NB4 (cell line): ENCODE measurements around the gene GMPPB.

Source experiments
- DNase-seq: peaks from one replicate; pipeline ENCODE4 v3.0.0; 2010; ENCODE audit warnings: low read depth
- H3K4me3 ChIP-seq: one replicate; pipeline ENCODE4 v1.5.1; 2011; ENCODE audit warnings: mild to moderate bottlenecking, low read depth, low read length, moderate library complexity
- CTCF ChIP-seq: IDR thresholded peaks from one replicate; pipeline ENCODE4 v1.5.1; 2012; ENCODE audit warnings: low read depth, low read length
- MYC ChIP-seq: IDR thresholded peaks from 2 replicates; pipeline ENCODE4 v1.6.1; 2011; ENCODE audit warnings: low read depth, low read length
- POLR2A ChIP-seq: IDR thresholded peaks from 2 replicates; pipeline ENCODE4 v1.6.1; 2011; ENCODE audit warnings: mild to moderate bottlenecking; ENCODE audit not compliant: insufficient read length; ENCODE audit errors: extremely low read depth
- TF ChIP-seq, protein P1 (sequence below): IDR thresholded peaks from 2 replicates; pipeline ENCODE4 v1.6.1; 2011; ENCODE audit warnings: low read depth, low read length

GMPPB gene

GRCh38 chr3:49723628-49724551, at the start of gene GMPPB:
TSS of gene GMPPB (minus strand) at chr3:49723951. CDS start at chr3:49723726, 225 bp downstream.
- DNase-seq: peak; percentile 98
- peak within 1 kb of the TSS; percentile 98 for H3K4me3 ChIP-seq
- TF ChIP-seq CTCF (no peak), MYC (0 out of 2 replicates have a peak, but pooled peaks have one; percentile 9), POLR2A (peak; percentile 51)
- TF ChIP-seq, protein P1, sequence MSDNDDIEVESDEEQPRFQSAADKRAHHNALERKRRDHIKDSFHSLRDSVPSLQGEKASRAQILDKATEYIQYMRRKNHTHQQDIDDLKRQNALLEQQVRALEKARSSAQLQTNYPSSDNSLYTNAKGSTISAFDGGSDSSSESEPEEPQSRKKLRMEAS: no peak; the same call in 1 of the 2 replicates

GRCh38 chr3:49772703-49773102, 49.0 kb upstream of the GMPPB start:
- H3K4me3 ChIP-seq: no peak overlapping the region
- no peak for DNase-seq
- TF ChIP-seq CTCF (no peak), POLR2A (no peak), MYC (no peak)
- TF ChIP-seq, protein P1: no peak

DNA sequence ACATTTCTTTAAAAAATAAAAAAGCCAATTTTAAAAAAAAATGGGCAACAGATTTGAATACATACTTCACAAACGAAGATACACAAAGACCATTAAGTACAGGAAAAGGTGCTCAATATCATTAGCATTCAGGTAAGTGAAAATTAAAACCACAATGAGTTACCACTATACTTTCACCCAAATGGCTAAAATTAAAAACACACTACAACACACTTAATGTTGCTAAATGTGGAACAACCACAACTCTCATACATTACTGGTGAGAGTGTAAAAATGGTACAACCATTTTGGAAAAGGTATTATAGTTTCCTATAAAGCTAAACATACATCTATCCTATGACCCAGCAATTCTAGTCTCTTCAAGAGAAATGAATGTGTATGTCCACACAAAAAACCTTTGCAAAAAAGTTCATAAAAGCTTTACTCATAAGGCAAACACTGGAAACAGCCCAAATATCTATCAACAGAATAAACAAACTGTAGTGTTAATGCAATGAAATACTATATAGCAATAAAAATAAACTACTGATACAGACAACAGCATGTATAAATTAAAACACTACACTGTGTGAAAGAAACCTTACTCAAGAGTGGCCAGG, 47.7 kb upstream of the GMPPB start:
- TF ChIP-seq MYC: no peak
- TF ChIP-seq CTCF: no peak
- TF ChIP-seq, protein P1: no peak
- TF ChIP-seq POLR2A: no peak
- H3K4me3 ChIP-seq: no peak overlapping the region
- DNase-seq: no peak

DNA sequence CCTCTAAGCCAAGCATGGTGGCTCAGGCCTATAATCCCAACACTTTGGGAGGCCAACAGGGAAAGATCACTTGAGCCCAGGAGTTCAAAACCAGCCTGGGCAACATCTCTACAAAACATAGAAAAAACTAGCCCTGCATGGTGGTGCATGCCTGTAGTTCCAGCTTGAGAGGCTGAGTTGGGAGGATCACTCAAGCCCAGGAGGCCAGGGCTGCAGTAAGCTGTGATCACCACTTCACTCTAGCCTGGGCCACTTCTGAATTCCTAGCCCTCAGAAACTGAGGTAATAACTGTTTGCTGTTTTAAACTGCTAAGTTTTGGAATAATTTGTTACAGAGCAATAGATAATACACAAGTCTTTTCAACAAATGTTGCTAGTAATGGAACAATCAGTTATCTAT, 46.2 kb upstream of the GMPPB start:
- DNase-seq: no peak
- H3K4me3 ChIP-seq: no peak overlapping the region
- TF ChIP-seq MYC: no peak
- TF ChIP-seq, protein P1: no peak
- TF ChIP-seq CTCF: no peak
- TF ChIP-seq POLR2A: no peak

- no peak overlapping the region for H3K4me3 ChIP-seq
- no peak for TF ChIP-seq MYC
- TF ChIP-seq CTCF: no peak
- TF ChIP-seq, protein P1: no peak
- no peak for TF ChIP-seq POLR2A
- DNase-seq: no peak
Measured at GRCh38 chr3:49769286-49769915, 45.6 kb upstream of the GMPPB start.
